NCI-H1092 treated with DMSO at 0.1 percent for 48 hours (cell line): ENCODE data around the gene JUND.

Source experiments
- DNase-seq: peaks from one replicate; lab custom pipeline; 2025; lab: John Stamatoyannopoulos, UW

Gene JUND

DNA sequence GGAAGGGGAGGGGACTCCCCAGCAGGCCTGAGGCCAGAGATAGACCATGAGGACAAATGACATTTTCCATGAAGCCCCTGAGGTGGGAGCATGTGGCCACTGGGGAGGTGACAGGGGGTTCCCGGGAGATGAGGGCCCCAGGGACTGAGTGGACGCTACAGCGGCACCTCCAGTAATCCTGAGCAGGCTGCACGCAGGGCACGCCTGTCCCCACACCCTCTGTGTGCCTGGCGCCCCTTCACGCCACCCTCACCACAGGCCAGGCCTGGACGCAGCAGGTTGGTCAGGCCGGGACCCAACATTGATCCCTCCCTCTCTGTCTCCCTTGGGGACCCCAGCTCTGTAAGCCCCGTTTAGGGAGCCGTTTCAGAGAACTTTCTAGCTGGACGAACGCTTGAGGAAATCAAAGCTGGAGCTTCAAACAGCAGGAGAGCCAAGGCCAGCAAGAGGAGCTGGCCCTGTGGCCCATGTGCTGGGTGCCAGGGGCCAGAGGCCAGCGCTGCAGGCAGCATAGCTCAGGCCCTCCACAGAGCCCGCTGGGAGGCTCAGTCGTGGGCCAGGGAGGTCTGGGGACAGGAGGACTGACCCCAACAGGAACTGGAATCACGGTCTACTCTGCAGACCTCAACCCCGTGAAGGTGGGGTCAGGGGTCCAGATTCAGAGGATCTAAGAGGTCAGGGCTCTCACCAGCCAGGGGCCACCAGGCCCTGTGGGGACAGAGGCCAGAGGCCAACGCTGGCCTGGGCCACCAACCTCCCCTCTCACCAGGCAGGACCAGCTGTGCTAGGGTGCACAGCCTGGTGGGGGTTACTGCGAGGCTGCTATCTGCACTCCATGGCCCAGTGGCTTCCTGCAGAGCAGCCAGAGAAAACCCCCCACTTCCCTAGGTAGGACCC lies 26.9 kb upstream of the JUND start:
- no peak for DNase-seq

GRCh38 chr19:18307271-18307681 lies 25.9 kb upstream of the JUND start:
- DNase-seq: no peak

- no peak for DNase-seq
Measured at GRCh38 chr19:18306888-18307260, 25.5 kb upstream of the JUND start.

- DNase-seq: no peak
Measured at GRCh38 chr19:18306209-18306887, 24.9 kb upstream of the JUND start.

DNA sequence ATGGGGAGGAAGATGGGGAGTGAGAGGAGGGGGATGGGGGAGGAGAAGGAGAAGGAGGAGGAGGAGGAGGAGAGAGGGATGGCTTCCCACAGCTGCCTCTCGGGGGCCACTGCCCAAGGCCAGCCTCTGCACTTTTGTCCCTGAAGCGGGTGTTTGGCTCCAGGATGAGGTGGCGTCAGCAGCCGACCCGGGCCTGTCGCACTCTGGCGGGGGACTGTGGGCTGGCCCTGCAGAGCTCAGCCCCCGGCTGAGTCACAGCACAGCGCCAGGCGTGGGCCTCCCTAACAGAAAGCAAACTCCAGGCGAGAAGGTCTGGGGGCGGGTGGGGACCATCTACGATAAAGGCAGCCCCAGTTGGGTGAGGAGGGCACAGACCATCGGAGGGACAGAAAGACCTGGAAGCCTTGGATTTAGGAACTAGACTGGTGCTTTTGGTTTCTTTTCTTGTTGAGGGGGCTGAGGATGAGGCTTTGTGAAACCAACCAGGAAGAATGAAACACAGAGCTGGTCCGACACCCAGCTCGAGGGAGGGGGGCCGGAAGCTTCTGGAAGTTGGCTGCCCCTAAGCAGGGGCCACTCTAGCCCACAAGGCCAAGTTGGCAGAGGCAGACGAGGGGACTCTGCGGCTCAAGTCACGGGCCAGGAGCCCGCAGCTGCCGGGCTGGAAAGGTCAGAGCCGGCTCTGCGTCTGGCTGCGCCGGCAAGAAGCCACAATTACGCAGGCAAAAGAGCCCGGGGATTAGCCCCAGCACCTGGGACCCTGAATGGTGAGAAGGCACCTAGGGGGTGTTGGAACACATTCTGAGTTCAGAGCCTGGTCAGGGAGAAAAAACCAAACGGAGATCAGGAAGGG lies 23.3 kb upstream of the JUND start:
- peak; percentile 29 for DNase-seq

- DNase-seq: no peak
Measured at GRCh38 chr19:18304208-18304457, 22.7 kb upstream of the JUND start.

- no peak for DNase-seq
Measured at GRCh38 chr19:18301718-18302111, 20.3 kb upstream of the JUND start.

DNA sequence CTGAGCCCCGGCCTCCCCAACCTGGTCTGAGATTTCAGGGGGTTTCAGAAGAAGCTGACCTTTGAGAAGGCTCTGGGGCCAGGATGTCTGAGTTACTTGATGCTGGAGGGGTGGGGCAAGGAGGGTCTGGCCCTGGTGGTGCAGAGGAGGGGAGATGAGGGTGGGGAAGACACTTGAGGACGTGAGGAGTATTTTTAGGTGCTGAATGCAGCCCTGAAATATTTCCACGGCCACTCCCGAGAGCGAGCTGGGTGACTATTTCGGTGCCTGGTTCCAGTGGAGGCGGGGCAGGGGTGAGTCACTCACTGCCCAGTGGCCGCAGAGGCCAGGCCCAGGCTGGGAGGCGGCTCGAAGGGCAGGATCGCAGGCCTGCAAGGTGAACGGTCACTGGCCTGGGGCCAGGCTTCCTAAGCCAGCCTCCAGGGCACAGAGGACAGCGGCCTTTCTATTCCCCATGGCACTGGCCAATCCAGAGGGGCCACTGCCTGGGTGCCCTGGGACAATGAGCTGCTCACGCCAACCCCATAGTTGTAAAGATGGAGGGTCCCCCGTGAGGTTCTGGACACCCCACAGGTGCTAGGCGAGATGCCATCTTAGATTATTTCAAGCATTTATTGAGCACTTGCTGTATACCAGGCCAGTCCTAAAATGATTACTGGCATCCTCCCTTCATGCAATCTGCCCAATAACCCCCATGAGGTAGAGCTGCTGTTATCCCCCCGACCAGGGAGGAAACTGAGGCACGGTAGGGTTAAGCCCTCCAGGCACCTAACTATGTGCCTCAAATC lies 19.7 kb upstream of the JUND start:
- no peak for DNase-seq

GRCh38 chr19:18299654-18300053 lies 18.2 kb upstream of the JUND start:
- no peak for DNase-seq

GRCh38 chr19:18298601-18299000 lies 17.2 kb upstream of the JUND start:
- DNase-seq: no peak

DNA sequence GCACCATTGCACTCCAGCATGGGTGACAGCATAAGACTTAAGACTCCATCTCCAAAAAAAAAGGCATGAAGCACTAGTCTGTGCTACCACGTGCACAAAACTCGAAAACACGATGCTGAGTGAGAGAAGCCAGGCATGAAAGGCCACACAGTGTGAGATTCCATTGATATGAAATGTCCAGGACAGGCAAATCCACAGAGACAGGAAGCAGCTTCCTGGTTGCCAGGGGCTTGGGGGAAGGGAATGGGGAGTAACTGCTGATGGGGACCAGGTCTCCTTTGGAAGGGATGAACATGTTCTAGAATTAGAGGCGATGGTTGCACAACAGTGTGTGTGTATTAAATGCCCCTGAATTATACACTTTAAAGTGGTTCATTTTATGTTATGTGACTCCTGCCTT lies 15.9 kb upstream of the JUND start:
- no peak for DNase-seq

DNA sequence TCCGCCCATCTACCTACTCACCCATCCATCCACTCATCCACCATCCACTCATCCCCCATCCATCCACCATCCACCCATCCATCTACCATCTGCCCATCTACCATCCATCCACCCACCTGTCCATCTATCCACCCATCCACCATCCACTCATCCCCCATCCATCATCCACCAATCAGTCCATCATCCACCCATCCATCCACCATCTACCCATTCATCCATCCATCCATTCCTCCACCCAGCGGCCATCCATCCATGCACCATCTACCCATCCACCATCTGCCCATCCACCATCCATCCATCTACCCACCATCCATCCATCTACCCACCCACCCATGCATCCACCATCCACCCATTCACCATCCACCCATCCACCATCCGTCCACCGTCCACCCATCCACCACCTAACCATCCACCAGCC lies 13.6 kb upstream of the JUND start:
- no peak for DNase-seq

- peak; percentile 9 for DNase-seq
Measured at GRCh38 chr19:18294467-18294864, 13.0 kb upstream of the JUND start.

DNA sequence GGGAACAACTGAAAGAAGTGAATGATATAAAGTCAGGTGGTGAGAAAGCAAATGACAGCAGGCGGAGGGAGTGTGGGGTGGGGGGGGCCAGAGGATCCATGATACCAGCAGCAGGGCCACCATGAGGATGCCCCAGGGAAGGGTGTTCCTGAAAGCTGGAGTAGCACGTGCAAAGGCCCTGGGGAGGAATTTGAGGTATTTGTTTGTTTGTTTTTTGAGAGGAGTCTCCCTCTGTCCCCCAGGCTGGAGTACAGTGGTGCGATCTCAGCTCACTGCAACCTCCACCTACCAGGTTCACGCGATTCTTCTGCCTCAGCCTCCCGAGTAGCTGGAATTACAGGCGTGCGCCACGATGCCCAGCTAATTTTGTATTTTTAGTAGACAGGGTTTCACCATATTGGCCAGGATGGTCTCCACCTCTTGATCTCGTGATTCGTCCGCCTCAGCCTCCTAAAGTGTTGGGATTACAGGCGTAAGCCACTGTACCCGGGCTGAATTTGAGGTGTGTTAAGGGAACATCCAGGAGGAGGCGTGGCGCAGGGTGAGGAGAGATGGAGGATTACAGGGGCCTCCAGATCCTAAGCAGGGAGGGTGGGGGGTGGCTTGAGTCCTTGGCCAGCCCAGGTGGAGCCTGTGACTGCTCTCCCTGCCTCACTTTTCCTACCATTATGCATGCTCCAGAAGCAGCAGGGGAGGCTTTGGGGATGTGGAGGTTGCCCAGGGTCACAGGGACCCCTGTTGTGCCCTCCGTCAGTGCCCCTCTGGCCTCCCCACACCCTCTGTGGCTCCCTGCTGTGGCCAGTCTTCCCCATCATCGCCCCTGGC lies 12.4 kb upstream of the JUND start:
- DNase-seq: no peak

DNA sequence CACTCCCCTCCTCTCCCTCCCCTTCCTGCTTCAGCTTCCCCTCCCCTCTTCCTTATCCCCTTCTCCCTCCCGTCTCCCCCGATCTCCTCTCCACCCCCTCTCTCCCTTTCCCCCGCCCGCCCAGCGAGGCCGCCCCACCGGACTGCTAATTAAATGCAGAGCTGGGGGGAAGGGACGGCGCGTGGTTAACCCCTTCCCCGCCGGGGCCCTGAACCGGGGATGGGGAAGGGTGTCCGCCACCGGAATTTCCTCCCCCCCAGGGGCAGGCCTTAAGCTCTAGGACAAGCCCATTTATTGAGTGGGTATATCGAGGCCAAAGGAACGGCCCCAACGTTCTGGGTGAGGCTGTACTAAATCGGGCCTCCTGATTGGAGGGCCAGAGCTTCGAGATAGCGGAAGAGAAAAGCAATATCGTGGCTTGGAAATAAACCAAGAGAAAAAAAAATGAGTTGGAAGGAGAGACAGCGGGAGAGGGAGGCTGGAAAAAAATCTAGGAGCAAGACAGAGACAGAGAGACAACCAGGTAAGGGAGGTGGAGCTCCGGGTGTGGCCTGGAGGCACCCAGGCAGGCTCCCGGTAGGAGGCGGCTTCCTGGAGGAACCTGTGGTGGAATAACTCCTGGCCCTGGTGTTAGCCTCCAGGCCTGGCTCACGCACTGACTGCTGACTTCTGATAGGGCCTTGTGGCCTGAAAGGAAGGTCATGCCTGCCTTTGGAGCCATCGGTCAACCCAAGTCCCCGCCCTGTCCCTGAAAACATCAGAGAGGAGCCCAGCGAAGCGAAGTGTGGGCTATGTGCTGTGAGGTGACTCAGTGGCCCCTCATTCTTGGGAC lies 11.6 kb upstream of the JUND start:
- DNase-seq: peak; percentile 17

DNA sequence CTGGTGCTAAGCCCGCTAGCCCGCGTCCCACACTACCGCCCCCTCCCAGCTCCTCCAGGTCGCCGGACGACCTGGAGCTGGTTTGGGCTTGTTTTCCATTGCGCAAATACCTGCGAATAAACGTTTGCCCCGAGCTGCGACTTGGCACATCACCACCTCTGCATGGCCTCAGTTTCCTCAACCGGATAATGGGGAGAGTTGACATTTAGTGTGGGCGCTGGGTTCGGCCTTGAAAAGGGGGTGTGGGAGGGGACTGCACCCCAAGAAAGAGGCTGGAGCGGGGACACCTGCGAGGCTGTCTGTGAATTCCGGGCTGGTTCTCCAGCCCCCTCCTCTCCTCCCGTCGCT lies 11.0 kb upstream of the JUND start:
- no peak for DNase-seq

DNA sequence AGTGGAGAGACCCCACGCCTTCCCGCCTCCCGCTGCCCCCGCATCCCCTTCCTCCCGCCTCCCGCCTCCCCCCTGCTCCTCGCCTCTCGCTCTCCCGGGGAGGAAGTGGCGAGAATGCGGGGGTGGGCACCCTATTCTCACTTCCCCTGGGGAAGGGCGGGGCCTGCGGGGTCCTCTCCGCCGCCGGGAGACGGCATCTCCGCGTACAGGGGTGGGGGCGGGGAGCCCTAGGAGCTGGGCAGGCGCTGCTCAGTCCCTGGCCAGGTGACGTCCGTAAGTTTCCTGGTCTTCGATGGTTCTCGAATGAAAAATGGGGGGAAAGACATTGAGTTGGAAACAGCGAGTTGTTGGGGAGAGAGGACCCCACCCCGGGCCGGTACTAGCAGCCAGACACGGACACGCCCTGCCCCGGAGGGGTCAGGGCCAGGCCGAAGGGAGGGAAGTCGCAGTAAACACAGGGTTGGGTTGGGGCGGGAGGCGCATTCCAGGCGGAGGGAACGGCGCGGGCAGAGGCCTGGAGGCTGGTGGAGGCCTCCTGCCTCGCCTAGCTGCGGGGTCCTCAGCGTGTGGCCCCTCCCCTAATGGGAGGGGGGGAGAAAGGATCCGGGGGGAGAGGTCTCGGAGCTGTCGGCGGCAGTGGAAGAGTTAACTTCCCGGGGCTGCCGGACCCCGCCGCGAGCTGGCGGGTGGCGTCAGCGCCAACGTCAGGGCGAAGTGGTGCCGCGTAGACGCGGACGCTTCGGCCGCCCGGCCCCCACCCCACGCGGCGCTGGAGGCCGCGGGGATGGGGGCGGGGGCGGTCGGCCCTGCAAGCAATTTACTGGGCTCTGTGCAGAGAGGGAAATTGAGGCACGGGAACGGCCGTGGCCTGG lies 10.4 kb upstream of the JUND start:
- peak; percentile 45 for DNase-seq

GRCh38 chr19:18291019-18291524 lies 9.7 kb upstream of the JUND start:
- no peak for DNase-seq
